SIG-M5 treated with dmso at 0.1 percent for 504 hours (cell line): ENCODE results near the gene DNAL1.
A peak's percentile ranks its signal among the peaks of the same experiment; 100 is the strongest.

Source experiments
- DNase-seq: peaks from one replicate; lab custom pipeline; 2025; ENCODE audit not compliant: unreplicated experiment; lab: John Stamatoyannopoulos, UW

DNAL1 gene

GRCh38 chr14:73722581-73722980 is 77.8 kb downstream of the DNAL1 start:
- no peak for DNase-seq

GRCh38 chr14:73723406-73723796 is 78.6 kb downstream of the DNAL1 start:
- no peak for DNase-seq

GRCh38 chr14:73723797-73724661 is 79.2 kb downstream of the DNAL1 start:
- DNase-seq = peak; percentile 79

GRCh38 chr14:73724696-73725095 is 79.9 kb downstream of the DNAL1 start:
- no peak for DNase-seq

GRCh38 chr14:73725116-73726024 is 80.6 kb downstream of the DNAL1 start:
- no peak for DNase-seq

GRCh38 chr14:73726025-73726961 is 81.5 kb downstream of the DNAL1 start:
- no peak for DNase-seq

- no peak for DNase-seq
These were observed 82.4 kb downstream of the DNAL1 start for GRCh38 chr14:73727166-73727565.

GRCh38 chr14:73728717-73729330 is 84.0 kb downstream of the DNAL1 start:
- DNase-seq = peak; percentile 91

GRCh38 chr14:73729556-73730265 is 84.9 kb downstream of the DNAL1 start:
- no peak for DNase-seq

GRCh38 chr14:73731111-73731510 is 86.3 kb downstream of the DNAL1 start:
- DNase-seq = no peak

- no peak for DNase-seq
These were observed 87.2 kb downstream of the DNAL1 start for GRCh38 chr14:73732006-73732405.

- no peak for DNase-seq
These were observed 92.1 kb downstream of the DNAL1 start for GRCh38 chr14:73736842-73737241.

GRCh38 chr14:73738518-73739173 is 93.9 kb downstream of the DNAL1 start:
- no peak for DNase-seq

GRCh38 chr14:73739174-73739898 is 94.5 kb downstream of the DNAL1 start:
- DNase-seq = no peak

- no peak for DNase-seq
These were observed 95.3 kb downstream of the DNAL1 start for GRCh38 chr14:73739899-73740617.

- DNase-seq = peak; percentile 79
These were observed 96.0 kb downstream of the DNAL1 start for GRCh38 chr14:73740618-73741326.

- peak; percentile 92 for DNase-seq
These were observed 96.6 kb downstream of the DNAL1 start for GRCh38 chr14:73741386-73741875.
